GM12878 (cell line): ENCODE data around the gene ATL1. TPM values are rescaled to one million over a fixed set of nuclear protein-coding genes. Genes with fewer than 3 reads are reported as not detected.

Experiments used
- ATAC-seq: fragments of 200-7000 bp; cut with Tn5 transposase; 3 replicates; pipeline ENCODE4 v1.9.1; 2020; ENCODE audit warnings: mild to moderate bottlenecking, moderate library complexity
- BruUV-seq: library from RNA; stranded (reverse); fragments of 400-500 nt; replicated peaks from 2 replicates; lab custom pipeline; 2021; lab: Mats Ljungman, UMichigan
- CTCF ChIA-PET: fragments of 300-600 bp; sonication (Branson Sonifier 250); formaldehyde crosslinking; extraction: SDS; loops from one replicate; lab custom pipeline; 2021; ENCODE audit warnings: inconsistent platforms; lab: Yijun Ruan, JAX
- POLR2A ChIA-PET: fragments of 350-600 bp; formaldehyde crosslinking; extraction: SDS; loops from one replicate; lab custom pipeline; 2021; ENCODE audit warnings: inconsistent platforms; lab: Charles Lee
- RAD21 ChIA-PET: fragments of 300-600 bp; sonication (Branson Sonifier 250); formaldehyde crosslinking; loops from one replicate; lab custom pipeline; 2023; ENCODE audit warnings: antibody characterized with exemption; ENCODE audit not compliant: unreplicated experiment; lab: Charles Lee
- SMC1A ChIA-PET: fragments of 300-600 bp; sonication (Branson Sonifier 250); formaldehyde crosslinking; loops from one replicate; lab custom pipeline; 2023; ENCODE audit not compliant: unreplicated experiment, uncharacterized antibody; lab: Charles Lee
- DNase-seq: peaks from one replicate; pipeline ENCODE4 v3.0.0-alpha.2; 2011; ENCODE audit warnings: low read depth, low spot score
- FAIRE-seq: peaks from 3 replicates; lab custom pipeline; 2011; peaks lifted over from hg19 to GRCh38; lab: Jason Lieb, UNC
- H2AFZ ChIP-seq: 2 replicates; pipeline ENCODE4 v1.6.0; 2011; ENCODE audit warnings: low read depth, low read length, control low read depth; ENCODE audit not compliant: control insufficient read depth
- H3K27ac ChIP-seq: 2 replicates; pipeline ENCODE4 v1.5.1; 2011; ENCODE audit warnings: control low read depth; ENCODE audit not compliant: control insufficient read depth, insufficient read depth
- H3K27me3 ChIP-seq, 2 experiments: replicated peaks in 1 of 2; 2 replicates each; pipeline versions ENCODE4 v1.6.0 to v1.6.1; 2011; ENCODE audit warnings: low read length in 1 of 2; ENCODE audit not compliant: control insufficient read depth in 2 of 2, insufficient read depth in 2 of 2
- H3K36me3 ChIP-seq, 2 experiments: 2 replicates each; pipeline ENCODE4 v1.5.1; 2011; ENCODE audit warnings: low read length in 1 of 2; ENCODE audit not compliant: control insufficient read depth in 2 of 2, insufficient read depth in 2 of 2
- H3K4me1 ChIP-seq: 2 replicates; pipeline ENCODE4 v1.6.1; 2011; ENCODE audit warnings: mild to moderate bottlenecking, low read length, moderate library complexity, mixed read lengths; ENCODE audit not compliant: control insufficient read depth, insufficient read depth
- H3K4me2 ChIP-seq: 2 replicates; pipeline ENCODE4 v1.6.0; 2011; ENCODE audit warnings: control low read depth; ENCODE audit not compliant: control insufficient read depth, insufficient read depth
- H3K4me3 ChIP-seq: fragments of 200-600 bp; sonication (generic); 2 replicates; pipeline ENCODE4 v1.5.1; 2016
- H3K79me2 ChIP-seq: 2 replicates; pipeline ENCODE4 v1.6.0; 2011; ENCODE audit warnings: low read length; ENCODE audit not compliant: control insufficient read depth, insufficient read depth
- H3K9ac ChIP-seq: 2 replicates; pipeline ENCODE4 v1.8.0; 2011; ENCODE audit warnings: low read length, control low read depth, mixed read lengths; ENCODE audit not compliant: control insufficient read depth, insufficient read depth
- H3K9me3 ChIP-seq: replicated peaks from 3 replicates; pipeline ENCODE4 v1.5.1; 2011; ENCODE audit warnings: mild to moderate bottlenecking, low read length; ENCODE audit not compliant: control insufficient read depth, insufficient read depth
- H4K20me1 ChIP-seq: 2 replicates; pipeline ENCODE4 v1.6.0; 2011; ENCODE audit not compliant: control insufficient read depth, insufficient read depth
- FOXK2 ChIP-seq: fragments of 450-650 bp; IDR thresholded peaks from 2 replicates; pipeline ENCODE4 v1.6.1; 2017; ENCODE audit warnings: mild to moderate bottlenecking, moderate library complexity
- KAT2A ChIP-seq: conservative IDR thresholded peaks from 2 replicates; pipeline ENCODE4 v1.6.1; 2011; ENCODE audit warnings: low read depth, low read length; ENCODE audit not compliant: control insufficient read depth
- KLF5 ChIP-seq: fragments of 450-650 bp; IDR thresholded peaks from 2 replicates; pipeline ENCODE4 v1.6.1; 2014; ENCODE audit warnings: mild to moderate bottlenecking; ENCODE audit not compliant: partially characterized antibody
- MEF2B ChIP-seq: fragments of 450-650 bp; IDR thresholded peaks from 2 replicates; pipeline ENCODE4 v1.6.1; 2018; ENCODE audit warnings: mild to moderate bottlenecking, moderate library complexity; ENCODE audit not compliant: partially characterized antibody, poor library complexity, severe bottlenecking
- MTA2 ChIP-seq: fragments of 450-650 bp; IDR thresholded peaks from 2 replicates; pipeline ENCODE4 v1.6.1; 2016; ENCODE audit warnings: low read depth, mild to moderate bottlenecking, moderate library complexity
- MYB ChIP-seq: fragments of 150-350 bp; IDR thresholded peaks from 2 replicates; pipeline ENCODE4 v1.6.1; 2014; ENCODE audit warnings: mild to moderate bottlenecking, low read depth, low read length, borderline replicate concordance
- NBN ChIP-seq: fragments of 450-650 bp; IDR thresholded peaks from 2 replicates; pipeline ENCODE4 v1.6.1; 2016
- NFYA ChIP-seq: IDR thresholded peaks from 2 replicates; pipeline ENCODE4 v1.6.1; 2011; ENCODE audit warnings: low read depth, mild to moderate bottlenecking, low read length, improper control_type of control experiment, borderline replicate concordance
- RAD21 ChIP-seq: IDR thresholded peaks from 2 replicates; pipeline ENCODE4 v1.6.1; 2011; ENCODE audit warnings: mild to moderate bottlenecking, low read depth, low read length, moderate library complexity; ENCODE audit not compliant: insufficient read depth
- TCF12 ChIP-seq: IDR thresholded peaks from 2 replicates; pipeline ENCODE4 v1.6.1; 2011; ENCODE audit warnings: low read depth, mild to moderate bottlenecking, low read length
- ZNF217 ChIP-seq: fragments of 450-650 bp; IDR thresholded peaks from 2 replicates; pipeline ENCODE4 v1.6.1; 2017; ENCODE audit warnings: antibody characterized with exemption, mild to moderate bottlenecking
- ZNF274 ChIP-seq: IDR thresholded peaks from one replicate; pipeline ENCODE4 v1.8.0; 2011; ENCODE audit not compliant: insufficient read length, insufficient read depth
- ZNF592 ChIP-seq: fragments of 450-650 bp; IDR thresholded peaks from 2 replicates; pipeline ENCODE4 v1.6.1; 2017; ENCODE audit warnings: mild to moderate bottlenecking, moderate library complexity
- WGBS: methylation state at CpG from one replicate; pipeline ENCODE4 v1.1.6; 2016; ENCODE audit warnings: low lambda C conversion rate; ENCODE audit not compliant: insufficient replicate concordance, insufficient coverage; ENCODE audit errors: missing lambda C conversion rate; 5-methylcytosine and 5-hydroxymethylcytosine counted together
- in situ Hi-C: fragments of 300-500 bp; cut with MboI; formaldehyde crosslinking; loops from 9 replicates; pipeline ENCODE4 v1.14.3; 2018; ENCODE audit warnings: mixed read lengths
- intact Hi-C: fragments of 100-400 bp; cut with micrococcal nuclease; formaldehyde crosslinking; loops from one replicate; pipeline ENCODE4 v1.14.2; 2022; ENCODE audit not compliant: unreplicated experiment
- polyA plus RNA-seq, 11 experiments: library from polyadenylated mRNA; depleted of rRNA in 4 of 11; unstranded in 6 of 11; stranded (reverse) in 5 of 11; fragments of >200 nt; fragmentation: Nextera tagmentation in 4 of 11; fragmentation: Illumina TruSeq in 1 of 11; extraction: Ambion mirVana in 4 of 11; extraction: Trizol in 1 of 11; gene quantifications; 1 replicate in 1 of 11; 2 replicates in 10 of 11; pipeline versions ENCODE4 v1.2.1 to v1.2.3, GENCODE V29; 2011 to 2016; ENCODE audit warnings: inconsistent platforms in 2 of 11, missing spikeins in 2 of 11, low read depth in 1 of 11
- total RNA-seq, 4 experiments: library from RNA; depleted of rRNA in 3 of 4; stranded (reverse); fragments of >200 nt in 3 of 4; fragmentation: Illumina TruSeq in 1 of 4; extraction: Trizol in 1 of 4; gene quantifications; 2 replicates each; pipeline versions ENCODE4 v1.2.1 to v1.2.3, GENCODE V29; 2013 to 2021
- TF ChIP-seq, protein P1 (sequence below): fragments of 450-650 bp; IDR thresholded peaks from 2 replicates; pipeline ENCODE4 v1.6.1; 2017; ENCODE audit warnings: low read depth, mild to moderate bottlenecking, moderate library complexity

ATL1 gene
- total and polyA plus RNA-seq, 10 of the 15 experiments (the other 5 are each of a cell fraction or from before 2014, with no cell fraction given): 0.11 to 1.2 (median 0.58) TPM; not detected in 1

DNA sequence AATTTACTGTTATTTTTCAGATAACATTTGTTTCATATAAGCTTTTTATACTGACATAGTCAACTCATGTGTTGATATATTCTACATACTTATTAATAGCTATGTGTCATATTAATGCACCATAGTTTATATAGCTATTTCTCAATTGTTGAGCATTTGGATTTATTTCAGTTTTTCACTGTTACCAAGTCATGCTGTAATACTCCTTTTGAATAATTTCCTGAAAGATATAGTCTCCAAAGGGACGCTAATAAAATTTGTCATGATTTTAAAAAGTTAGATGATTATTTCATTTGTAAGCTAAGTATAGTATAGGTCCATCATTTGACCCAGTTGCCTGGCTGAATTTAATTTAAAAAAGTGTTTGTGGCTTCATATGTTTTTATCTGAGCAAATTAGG, 47.8 kb downstream of the ATL1 start:
- Histone ChIP-seq H3K4me1 (no peaks in the 10 kb centered on the region), H3K9ac (no peak overlapping the region), H3K79me2 (no peaks in the 10 kb centered on the region), H3K36me3 (no peaks in the 10 kb centered on the region), H2AFZ (no peak overlapping the region), H3K9me3 (no peaks in the 10 kb centered on the region), H3K4me2 (no peak overlapping the region), H4K20me1 (no peaks in the 10 kb centered on the region), H3K4me3 (no peak overlapping the region), H3K27ac (no peak overlapping the region), H3K27me3 (no peaks in the 10 kb centered on the region; a peak in 1 of 4 replicates)
- DNase-seq (no peak), ATAC-seq (no peak), FAIRE-seq (no peak)
- POLR2A ChIA-PET: no interaction called here
- TF ChIP-seq NFYA (no peak), TCF12 (no peak), FOXK2 (no peak), ZNF592 (no peak), MTA2 (no peak), KLF5 (no peak), MEF2B (no peak), RAD21 (no peak), KAT2A (no peak), ZNF217 (no peak), ZNF274 (no peak), NBN (no peak), MYB (no peak)
- TF ChIP-seq, protein P1, sequence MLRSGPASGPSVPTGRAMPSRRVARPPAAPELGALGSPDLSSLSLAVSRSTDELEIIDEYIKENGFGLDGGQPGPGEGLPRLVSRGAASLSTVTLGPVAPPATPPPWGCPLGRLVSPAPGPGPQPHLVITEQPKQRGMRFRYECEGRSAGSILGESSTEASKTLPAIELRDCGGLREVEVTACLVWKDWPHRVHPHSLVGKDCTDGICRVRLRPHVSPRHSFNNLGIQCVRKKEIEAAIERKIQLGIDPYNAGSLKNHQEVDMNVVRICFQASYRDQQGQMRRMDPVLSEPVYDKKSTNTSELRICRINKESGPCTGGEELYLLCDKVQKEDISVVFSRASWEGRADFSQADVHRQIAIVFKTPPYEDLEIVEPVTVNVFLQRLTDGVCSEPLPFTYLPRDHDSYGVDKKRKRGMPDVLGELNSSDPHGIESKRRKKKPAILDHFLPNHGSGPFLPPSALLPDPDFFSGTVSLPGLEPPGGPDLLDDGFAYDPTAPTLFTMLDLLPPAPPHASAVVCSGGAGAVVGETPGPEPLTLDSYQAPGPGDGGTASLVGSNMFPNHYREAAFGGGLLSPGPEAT: no peak
- no TSS peak for BruUV-seq
- in situ Hi-C loops (loop anchor here (25.0 kb wide), 1 partner anchor 255 kb away; the partner anchor contains the start of gene ABHD12B), intact Hi-C loops (no loop called here)
- SMC1A ChIA-PET: interaction anchor here (0.7 to 1.9 kb wide), 8 partner anchors 8 to 253 kb away, joined by 3 to 11 read pairs (median 4); no protein-coding TSS in a partner anchor
- 89% methylated on average over 1 of the region's 1 CpG for WGBS
- CTCF ChIA-PET: interaction anchor here (1.0 to 5.0 kb wide), 8 partner anchors 11 to 252 kb away, joined by 3 to 31 read pairs (median 12); no protein-coding TSS in a partner anchor
- RAD21 ChIA-PET: interaction anchor here (1.2 to 2.1 kb wide), 3 partner anchors 107 to 252 kb away, joined by 5 to 13 read pairs (median 5); no protein-coding TSS in a partner anchor
